HL-60 (cell line): ENCODE results near the gene GOLGA6L10.
"Not testable (repeated sequence)": the region's sequence is repeated elsewhere in the genome, so short reads cannot be mapped to it uniquely, and the experiment has no call there.

ENCODE experiments used
- DNase-seq, 2 experiments: peaks; one replicate each; pipeline ENCODE4 v3.0.0-alpha.2; 2010 to 2020; ENCODE audit warnings: low read depth in 1 of 2, low spot score in 1 of 2
- H3K27ac ChIP-seq: fragments of 250-450 bp; sonication (Bioruptor Pico); replicated peaks from 2 replicates; pipeline ENCODE4 v1.5.1; 2020; ENCODE audit warnings: mild to moderate bottlenecking, moderate library complexity
- H3K27me3 ChIP-seq: fragments of 250-450 bp; sonication (Bioruptor Pico); 2 replicates; pipeline ENCODE4 v1.5.1; 2021; ENCODE audit warnings: mild to moderate bottlenecking, moderate library complexity; ENCODE audit not compliant: insufficient read depth, poor library complexity, severe bottlenecking
- H3K4me3 ChIP-seq: replicated peaks from 2 replicates; pipeline ENCODE4 v1.5.1; 2011; ENCODE audit warnings: mild to moderate bottlenecking, control low read depth, low read length; ENCODE audit not compliant: insufficient read depth
- CTCF ChIP-seq: IDR thresholded peaks from one replicate; pipeline ENCODE4 v1.5.1; 2011; ENCODE audit warnings: low read length, control low read depth, inconsistent platforms; ENCODE audit not compliant: insufficient read depth
- GABPA ChIP-seq: IDR thresholded peaks from 2 replicates; pipeline ENCODE4 v1.6.1; 2012; ENCODE audit warnings: low read depth
- POLR2AphosphoS5 ChIP-seq: IDR thresholded peaks from 2 replicates; pipeline ENCODE4 v1.6.1; 2012; ENCODE audit warnings: low read depth
- REST ChIP-seq: IDR thresholded peaks from 2 replicates; pipeline ENCODE4 v1.6.1; 2012; ENCODE audit warnings: low read depth; ENCODE audit not compliant: insufficient replicate concordance
- SPI1 ChIP-seq: IDR thresholded peaks from 2 replicates; pipeline ENCODE4 v1.6.1; 2012; ENCODE audit warnings: low read depth, mild to moderate bottlenecking, borderline replicate concordance

Gene GOLGA6L10

GRCh38 chr15:82387209-82387608, 37.9 kb upstream of the GOLGA6L10 start:
- not testable (repeated sequence) for H3K4me3 ChIP-seq, H3K27ac ChIP-seq, DNase-seq, H3K27me3 ChIP-seq

- not testable (repeated sequence) for H3K27ac ChIP-seq, H3K27me3 ChIP-seq, H3K4me3 ChIP-seq, DNase-seq
Observed at GRCh38 chr15:82381330-82381955, 32.2 kb upstream of the GOLGA6L10 start.

- H3K4me3 ChIP-seq, H3K27me3 ChIP-seq, H3K27ac ChIP-seq: not testable (repeated sequence)
Observed at GRCh38 chr15:82379552-82379951, 30.3 kb upstream of the GOLGA6L10 start.

GRCh38 chr15:82373661-82374060, 24.4 kb upstream of the GOLGA6L10 start:
- not testable (repeated sequence) for H3K4me3 ChIP-seq, H3K27ac ChIP-seq, DNase-seq, H3K27me3 ChIP-seq

More at GRCh38 chr15:82379552-82379951, 30.3 kb upstream of the GOLGA6L10 start:
- DNase-seq = not testable (repeated sequence)

GRCh38 chr15:82371656-82372055, 22.4 kb upstream of the GOLGA6L10 start:
- TF ChIP-seq GABPA = no peak
- TF ChIP-seq SPI1 = no peak
- TF ChIP-seq REST = no peak
- no peak for TF ChIP-seq POLR2AphosphoS5
- no peak for TF ChIP-seq CTCF
- Histone ChIP-seq H3K27ac (no peak overlapping the region), H3K4me3 (no peak overlapping the region), H3K27me3 (no peaks in the 10 kb centered on the region)
- DNase-seq = no peak

GRCh38 chr15:82367790-82368189, 18.5 kb upstream of the GOLGA6L10 start:
- not testable (repeated sequence) for DNase-seq, H3K4me3 ChIP-seq, H3K27ac ChIP-seq, H3K27me3 ChIP-seq

- not testable (repeated sequence) for H3K27ac ChIP-seq, H3K27me3 ChIP-seq, H3K4me3 ChIP-seq
- peak in 1 of 2 experiments; percentile 10 for DNase-seq
Observed at GRCh38 chr15:82365692-82366323, 16.5 kb upstream of the GOLGA6L10 start.

- not testable (repeated sequence) for H3K27ac ChIP-seq, H3K4me3 ChIP-seq, DNase-seq, H3K27me3 ChIP-seq
Observed at GRCh38 chr15:82364548-82364947, 15.3 kb upstream of the GOLGA6L10 start.

- H3K4me3 ChIP-seq, DNase-seq, H3K27ac ChIP-seq, H3K27me3 ChIP-seq: not testable (repeated sequence)
Observed at GRCh38 chr15:82362790-82363189, 13.5 kb upstream of the GOLGA6L10 start.

- DNase-seq, H3K27ac ChIP-seq, H3K4me3 ChIP-seq, H3K27me3 ChIP-seq: not testable (repeated sequence)
Observed at GRCh38 chr15:82360618-82361017, 11.3 kb upstream of the GOLGA6L10 start.

GRCh38 chr15:82355055-82355454, 5.8 kb upstream of the GOLGA6L10 start:
- not testable (repeated sequence) for DNase-seq, H3K27me3 ChIP-seq, H3K4me3 ChIP-seq, H3K27ac ChIP-seq

GRCh38 chr15:82354546-82354945, 5.3 kb upstream of the GOLGA6L10 start:
- not testable (repeated sequence) for DNase-seq, H3K4me3 ChIP-seq, H3K27ac ChIP-seq

More at GRCh38 chr15:82354546-82354945, 5.3 kb upstream of the GOLGA6L10 start:
- H3K27me3 ChIP-seq = not testable (repeated sequence)
